GM19468 (cell line): ENCODE data around the gene CEP89.
"Not testable (repeated sequence)": the region's sequence is repeated elsewhere in the genome, so short reads cannot be mapped to it uniquely, and the experiment has no call there.

ENCODE experiments used
- ATAC-seq: cut with Tn5 transposase; IDR thresholded peaks from one replicate; pipeline ENCODE4 v1.9.1; 2021; ENCODE audit warnings: mild to moderate bottlenecking, moderate library complexity, moderate number of reproducible peaks; ENCODE audit not compliant: unreplicated experiment; ENCODE audit errors: extremely low read depth

Gene CEP89

DNA sequence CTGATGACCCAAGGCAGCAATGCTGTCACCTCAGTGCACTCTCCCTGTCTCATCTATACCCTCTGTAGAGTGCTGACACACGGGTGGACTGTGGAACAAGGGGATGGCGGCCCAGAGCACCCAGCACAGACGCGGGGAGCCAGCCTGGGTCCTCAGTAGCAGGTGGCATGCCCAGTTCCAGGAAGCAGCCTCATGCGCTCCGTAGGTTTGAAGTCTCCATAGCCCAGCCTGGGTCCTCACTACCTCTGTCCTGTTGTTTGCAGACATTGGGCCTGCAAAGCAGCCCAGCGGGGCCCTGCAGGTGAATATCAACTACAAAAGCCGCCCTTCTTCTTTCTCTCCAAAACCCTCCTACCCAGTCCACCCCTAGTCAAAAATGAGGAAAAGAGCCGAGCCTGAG is 97.2 kb downstream of the CEP89 start:
- no peak for ATAC-seq

DNA sequence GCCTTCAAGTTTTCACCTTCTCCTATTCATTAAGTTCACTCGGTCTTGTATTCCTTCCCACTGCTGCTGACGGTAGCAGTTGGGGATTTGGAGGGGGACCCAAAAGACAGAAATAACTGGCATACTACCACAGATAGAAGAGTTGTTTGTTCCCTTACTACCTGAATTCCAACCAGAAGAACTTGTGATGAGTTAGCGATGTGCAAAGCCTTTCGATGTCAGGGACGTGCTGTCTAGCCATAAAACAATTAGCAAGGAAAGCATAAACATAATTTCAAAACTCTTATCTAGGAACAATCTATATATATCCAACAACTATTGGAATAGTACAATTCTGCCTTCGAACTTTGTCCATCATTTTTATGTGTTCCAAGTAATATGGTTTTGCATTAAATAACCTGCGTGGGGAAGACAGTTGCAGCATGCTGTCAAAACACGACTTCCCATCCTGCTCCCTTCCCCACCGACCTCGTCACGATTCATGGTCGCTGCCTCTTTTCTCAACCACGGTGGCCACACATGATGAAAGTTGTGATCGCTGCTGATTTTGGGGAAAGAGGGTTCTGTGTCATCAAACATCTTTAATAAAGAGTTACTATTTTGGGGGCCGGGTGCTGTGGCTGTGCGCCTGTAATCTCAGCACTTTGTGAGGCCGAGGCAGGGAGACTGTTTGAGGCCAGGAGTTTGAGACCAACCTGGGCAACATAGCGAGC is 98.4 kb downstream of the CEP89 start:
- ATAC-seq = no peak

DNA sequence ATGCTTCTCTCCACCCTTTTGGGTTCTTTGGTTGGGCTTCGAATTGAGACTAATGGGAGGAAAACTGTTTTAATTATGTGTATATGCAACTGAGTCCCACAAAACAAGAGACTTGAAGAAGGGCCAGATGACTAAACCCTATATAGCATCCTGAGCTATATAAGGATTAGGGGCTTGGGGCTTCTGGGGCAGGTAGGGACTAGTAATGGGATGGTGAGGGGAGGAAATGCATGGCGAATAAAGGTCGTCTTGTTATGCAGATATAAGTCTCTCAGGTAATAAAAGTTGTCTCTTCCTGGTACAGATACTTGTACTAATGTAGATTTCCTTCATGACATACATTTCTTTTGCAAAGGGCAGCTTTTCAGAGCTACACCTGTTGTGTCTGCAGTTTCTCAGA is 99.4 kb downstream of the CEP89 start:
- no peak for ATAC-seq

DNA sequence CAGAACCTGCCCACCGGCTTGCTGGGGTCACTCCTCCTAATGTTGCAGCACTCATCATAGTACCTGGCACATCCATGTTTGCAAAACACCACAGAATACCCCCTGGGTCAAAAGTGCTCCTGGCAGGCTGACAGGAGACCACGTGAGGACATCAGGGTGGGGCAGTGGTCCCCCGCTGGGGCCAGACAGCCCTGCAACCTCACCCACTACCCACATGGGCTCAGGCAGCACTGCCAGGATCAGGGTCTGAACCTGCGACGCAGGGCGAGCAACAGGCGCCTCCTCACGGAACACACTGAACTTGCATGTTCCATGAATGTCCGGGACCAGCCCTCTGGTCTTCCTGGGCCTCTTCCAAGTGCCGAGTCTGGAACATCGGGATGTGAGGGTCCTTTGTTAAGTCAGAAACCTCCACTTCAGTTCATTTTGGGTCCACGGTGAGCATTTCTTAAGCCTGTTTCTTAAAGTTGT is 100.7 kb downstream of the CEP89 start:
- ATAC-seq = no peak

DNA sequence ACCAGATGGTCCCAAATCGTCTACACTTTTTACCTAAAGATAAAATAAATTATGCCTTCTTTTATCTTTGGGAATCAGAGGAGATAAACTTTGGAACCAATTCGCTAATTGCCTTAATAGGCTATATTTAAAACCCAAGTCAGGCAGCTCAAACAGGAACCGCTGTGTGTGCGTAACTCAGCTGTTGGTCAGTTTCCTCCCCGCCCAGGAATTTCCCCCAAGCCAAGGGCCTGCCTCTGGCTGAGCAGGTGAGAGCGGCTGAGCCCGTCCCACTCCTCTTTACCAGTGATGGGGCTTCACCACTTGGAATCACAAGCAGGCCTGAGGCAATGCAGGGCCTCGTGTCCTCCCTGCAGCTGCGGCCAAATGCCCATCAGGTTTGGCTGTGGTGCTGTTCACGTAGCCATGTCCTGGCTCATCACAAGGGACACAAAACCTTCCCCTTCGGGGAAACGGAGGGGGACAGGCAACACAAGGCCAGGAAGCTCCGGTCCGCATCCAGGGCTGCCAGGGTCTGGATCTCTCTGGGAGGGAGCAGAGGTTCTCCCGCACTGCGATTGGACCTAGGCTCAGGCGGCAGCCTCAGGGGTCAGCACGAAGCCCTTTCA is 101.7 kb downstream of the CEP89 start:
- no peak for ATAC-seq

DNA sequence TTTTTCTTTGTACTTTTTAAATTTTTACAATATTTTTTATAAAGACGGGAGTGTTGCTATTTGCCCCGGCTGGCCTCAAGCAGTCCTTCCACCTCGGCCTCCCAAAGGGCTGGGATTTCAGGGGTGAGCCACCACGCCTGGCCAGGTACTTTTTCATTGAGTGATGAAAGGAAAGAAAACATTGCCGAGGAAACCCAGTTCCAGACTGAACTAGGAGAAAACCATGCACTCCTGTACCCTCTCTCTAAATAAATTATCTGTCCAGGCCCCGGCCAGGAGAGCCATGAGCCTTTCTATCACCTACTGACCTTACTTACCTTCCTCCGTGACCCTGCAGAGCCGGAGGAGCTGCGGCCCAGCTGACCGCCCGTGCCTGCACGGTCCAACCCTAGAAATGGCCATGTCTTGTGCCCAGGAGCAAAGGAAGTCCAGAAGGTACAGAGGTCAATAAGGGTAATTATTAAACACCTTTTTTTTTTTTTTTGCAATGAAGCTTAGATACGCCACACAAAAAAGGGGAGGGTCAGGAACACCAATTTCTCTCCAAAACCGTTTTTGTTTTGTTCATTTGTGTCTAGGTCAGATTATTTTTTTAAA is 102.3 kb downstream of the CEP89 start, which contains the start of gene SLC7A9:
Gene SLC7A9, minus strand, starts transcription at position 399 of the 597 bp plus-strand sequence. CDS start 1,233 bp downstream, outside the sequence.
- ATAC-seq = no peak

DNA sequence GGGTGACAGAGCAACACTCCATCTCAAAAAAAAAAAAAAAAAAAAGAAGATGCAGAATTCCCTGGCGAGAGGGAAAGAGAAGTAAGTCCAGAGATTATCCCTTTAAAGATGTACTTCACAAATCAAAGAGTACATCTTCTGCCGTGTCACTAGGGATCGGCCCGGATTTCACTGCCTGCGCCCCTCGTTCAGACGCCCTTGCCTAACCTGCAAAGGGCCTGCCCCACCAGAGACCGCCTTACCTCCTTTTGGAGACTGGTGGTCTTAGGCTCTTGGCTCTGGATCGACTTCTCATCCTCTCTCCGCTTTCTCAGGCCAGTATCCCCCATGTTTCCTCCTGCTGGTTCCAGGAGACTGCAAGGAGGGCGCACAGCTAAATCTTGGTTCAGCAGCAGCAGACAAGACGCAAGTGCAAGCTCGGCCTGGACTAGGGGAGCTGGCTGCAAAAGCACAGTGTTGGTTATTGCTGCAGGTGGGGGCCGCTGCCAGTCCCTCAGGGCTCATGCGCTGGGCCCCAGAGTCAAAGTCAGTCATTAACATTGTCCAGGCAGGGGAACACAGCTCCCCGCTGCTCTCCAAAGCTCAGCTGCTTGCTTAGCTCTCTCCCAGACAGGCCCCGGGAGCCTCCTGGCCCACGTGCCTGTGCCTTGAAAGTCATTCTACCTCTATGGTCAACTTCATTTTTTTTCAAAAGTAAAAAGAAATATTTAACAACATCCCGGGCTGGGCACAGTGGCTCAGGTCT is 103.4 kb downstream of the CEP89 start:
- ATAC-seq = no peak

DNA sequence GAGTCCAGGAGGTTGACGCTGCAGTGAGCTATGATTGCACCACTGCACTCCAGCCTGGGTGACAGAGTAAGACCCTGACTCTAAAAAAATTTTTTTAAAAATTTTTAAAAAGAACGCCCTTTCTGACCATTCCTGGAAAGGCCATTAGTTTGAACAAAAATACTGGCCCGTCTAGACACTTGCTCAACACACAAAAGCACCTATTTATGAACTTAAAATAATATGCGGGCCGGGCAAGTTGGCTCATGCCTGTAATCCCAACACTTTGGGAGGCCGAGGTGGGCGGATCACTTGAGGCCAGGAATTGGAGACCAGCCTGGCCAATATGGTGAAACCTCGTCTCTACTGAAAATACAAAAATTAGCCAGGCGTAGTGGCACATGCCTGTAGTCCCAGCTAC is 104.3 kb downstream of the CEP89 start:
- not testable (repeated sequence) for ATAC-seq

DNA sequence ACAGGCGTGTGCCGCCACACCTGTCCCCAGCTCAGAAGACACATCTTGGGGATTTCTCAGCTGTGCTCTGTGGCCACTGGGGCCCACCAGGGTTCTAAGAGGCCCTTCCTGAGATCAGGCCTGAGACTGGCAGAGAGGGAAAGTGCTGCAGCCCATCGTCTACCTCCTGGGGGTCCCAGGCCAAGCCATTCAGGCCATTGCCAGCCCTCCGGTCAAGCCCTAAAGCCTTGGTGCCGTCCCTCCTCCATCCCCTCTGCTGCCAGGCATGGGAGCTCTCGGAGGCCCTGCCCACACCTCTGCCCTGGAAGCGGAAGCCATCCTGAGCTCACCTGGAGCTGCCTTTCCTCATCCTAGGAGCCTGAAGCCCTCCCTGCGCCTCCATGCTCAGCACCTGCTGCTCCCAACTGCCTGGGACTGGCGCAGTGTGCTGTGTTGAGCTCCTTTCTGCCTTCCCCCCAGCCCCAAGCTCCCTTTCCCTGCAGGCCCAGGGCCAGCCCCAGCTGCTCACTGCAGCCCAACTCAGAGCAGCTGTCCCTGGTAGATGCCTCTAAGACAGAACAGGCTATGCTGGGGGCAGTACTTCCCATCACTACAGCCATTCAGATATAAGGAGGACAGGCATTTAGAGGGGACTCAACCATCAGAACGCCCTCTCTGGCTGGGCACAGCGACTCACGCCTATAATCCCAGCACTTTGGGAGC is 105.0 kb downstream of the CEP89 start:
- no peak for ATAC-seq

DNA sequence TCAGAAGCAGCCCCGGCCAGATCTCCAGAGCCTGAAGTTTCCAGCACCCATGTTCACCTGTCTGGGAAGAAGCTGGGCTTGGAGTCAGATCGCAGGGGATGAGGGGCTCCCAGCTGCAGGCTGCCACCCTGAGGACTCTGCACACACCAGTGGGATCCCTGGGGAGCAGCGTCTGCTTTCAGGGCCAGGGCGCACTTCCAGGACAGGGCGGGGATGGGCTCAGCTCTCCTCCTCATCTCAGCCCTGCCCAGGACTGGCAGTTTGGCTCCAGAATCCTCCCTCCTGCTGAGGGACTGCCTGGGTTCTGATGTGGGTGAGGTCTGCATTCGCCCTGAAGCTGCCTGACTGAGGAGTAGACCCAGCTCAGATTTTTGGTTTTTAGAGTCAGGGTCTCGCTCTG is 105.7 kb downstream of the CEP89 start:
- ATAC-seq = no peak

DNA sequence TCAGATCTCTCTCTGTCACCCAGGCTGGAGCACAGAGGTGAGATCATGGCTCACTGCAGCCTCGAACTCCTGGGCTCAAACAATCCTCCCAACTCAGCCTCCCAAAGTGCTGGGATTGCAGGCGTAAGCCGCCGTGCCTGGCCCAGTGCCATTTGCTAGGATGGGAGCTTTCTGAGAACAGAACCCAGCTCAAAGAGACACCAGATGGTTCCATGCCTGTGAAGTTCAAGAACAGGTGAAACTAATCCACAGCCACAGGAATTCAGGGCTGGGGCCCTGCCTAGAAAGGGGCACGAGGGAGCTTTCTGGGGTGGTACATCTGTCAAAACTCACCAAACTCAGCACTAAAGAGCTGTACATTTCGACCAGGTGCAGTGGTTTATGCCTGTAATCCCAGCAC is 106.4 kb downstream of the CEP89 start:
- no peak for ATAC-seq

DNA sequence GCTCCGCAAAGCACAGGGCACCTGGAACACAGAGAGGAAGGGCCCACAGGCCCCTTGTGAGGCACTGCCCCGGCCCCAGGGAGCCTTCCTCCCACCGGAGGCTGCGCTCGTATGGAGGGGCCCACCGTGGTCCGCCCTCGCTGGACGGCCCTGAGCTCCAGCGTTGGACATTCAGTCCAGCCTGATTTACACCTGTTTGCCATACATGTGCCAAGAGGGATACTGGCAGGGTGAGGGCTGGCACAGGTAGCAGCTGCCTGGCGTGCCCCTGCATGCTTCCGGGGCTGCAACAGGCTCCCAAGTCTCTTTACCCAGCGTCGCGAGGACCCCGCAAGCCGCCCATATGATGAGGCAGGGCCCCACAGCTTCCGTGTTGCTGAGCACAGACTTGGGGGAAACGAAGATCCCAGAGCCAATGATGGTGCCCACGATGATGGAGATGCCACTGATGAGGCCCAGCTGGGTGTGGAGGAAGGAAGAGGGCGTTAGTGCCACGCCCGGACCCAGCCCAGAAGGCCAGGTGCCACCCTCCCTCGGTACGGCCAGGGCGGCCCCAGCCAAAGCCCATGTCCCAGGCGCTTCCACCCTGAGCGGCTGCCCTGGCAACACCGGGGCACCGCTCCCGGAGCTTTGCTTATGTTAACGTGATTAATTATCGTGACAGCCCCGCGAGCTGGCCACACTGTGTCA is 107.3 kb downstream of the CEP89 start:
- no peak for ATAC-seq

DNA sequence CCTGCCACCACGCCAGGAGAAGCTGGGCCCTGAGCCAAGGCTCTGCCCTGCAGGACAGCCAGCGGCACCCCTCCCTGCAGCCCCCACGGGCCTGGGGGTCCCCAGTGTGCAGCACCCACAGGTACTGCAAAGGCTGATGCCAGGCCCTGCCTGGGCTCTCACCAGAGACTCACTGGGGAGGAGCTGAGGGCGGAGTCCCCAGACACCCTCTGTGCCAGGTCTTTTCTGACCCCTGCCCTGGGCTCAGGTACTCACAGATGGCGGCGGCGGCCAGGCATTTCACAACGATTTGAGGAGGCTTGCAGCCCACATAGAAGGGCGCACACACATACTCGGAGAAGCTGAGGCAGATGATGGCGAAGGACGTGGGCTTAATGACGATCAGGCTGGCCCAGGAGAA is 107.9 kb downstream of the CEP89 start:
- no peak for ATAC-seq

DNA sequence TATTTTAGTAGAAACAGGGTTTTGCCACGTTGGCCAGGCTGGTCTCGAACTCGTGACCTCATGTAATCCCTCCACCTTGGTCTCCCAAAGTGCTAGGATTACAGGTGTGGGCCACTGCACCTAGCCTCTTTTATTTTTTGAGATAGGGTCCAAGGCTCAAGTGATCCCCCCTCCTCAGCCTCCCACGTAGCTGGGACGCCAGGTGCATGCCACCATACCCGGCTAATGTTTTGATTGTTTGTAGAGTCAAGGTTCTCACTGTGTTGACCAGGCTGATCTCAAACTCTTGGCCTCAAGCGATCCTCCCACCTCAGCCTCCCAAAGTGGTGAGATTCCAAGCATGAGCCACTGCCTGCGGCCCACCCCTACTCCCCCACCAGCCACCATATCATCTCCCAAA is 108.5 kb downstream of the CEP89 start:
- no peak for ATAC-seq

DNA sequence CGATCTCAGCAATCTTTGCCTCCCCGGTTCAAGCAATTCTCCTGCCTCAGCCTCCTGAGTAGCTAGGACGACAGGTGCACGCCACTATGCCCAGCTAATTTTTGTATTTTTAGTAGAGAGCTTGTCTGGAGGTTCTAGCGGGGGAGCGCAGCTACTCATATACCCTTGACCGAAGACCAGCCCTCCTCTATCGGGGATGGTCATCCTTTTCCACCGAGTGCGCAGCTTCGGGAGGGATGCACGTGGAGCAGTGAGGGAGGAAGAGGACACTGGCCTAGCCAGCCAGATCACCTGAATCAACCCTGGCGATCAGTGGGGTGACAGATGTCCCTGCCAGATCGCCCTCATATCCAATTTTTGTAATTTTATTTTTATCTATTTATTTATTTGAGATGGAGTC is 109.0 kb downstream of the CEP89 start:
- no peak for ATAC-seq

DNA sequence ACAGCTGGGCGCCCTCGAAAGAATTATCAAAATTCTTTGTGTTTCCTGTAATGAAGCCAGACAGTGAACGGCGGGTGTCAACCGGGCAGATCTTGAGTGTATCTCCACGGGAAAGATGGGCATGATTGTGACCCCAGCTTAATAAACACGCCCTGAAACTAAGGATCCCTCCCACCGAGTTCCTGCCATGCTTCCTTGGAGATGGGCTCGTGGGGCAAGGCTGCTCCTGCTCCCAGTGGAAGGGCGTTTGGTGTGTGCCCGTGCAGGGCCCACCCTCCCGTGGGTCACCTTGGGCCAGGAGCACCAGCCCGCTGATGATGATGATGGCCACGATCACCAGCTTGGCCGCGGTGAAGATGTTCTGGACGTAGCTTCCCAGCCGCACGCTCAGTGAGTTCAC is 109.6 kb downstream of the CEP89 start:
- no peak for ATAC-seq

DNA sequence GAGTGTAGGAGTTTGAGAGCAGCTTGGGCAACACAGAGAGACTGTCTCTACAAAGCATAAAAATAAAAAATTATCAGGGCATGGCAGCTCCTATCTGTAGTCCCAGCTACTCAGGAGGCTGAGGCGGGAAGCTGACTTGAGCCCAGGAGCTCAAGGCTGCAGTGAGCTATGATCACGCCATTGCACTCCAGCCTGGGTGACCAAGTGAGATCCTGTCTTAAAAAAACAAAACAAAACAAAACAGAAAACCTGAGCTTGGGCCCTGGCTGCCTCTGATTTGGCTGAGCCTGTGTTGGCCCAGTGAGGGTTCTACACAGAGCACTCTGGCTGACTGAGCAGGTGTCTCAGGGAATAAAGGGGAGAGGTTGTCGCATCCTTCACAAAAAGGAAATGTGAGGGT is 110.2 kb downstream of the CEP89 start:
- ATAC-seq = no peak

DNA sequence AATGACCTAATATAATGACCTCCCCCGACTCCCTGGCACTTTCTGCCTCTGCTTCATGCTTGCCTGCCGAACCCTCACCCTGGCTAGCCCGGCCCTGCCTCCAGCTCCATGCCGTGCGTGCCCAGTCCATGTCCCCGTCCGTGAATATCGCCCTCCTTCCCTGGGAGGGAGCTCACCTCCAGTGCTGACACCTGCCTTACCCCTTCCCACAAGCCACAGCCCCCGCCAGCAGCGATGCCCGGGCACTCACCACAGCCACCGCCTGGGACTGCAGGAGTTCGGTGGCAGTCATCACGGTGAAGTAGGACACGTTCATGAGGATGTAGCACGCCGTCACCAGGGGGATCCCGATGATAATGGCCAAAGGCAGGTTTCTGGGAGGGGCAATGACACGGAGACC is 112.2 kb downstream of the CEP89 start:
- no peak for ATAC-seq

DNA sequence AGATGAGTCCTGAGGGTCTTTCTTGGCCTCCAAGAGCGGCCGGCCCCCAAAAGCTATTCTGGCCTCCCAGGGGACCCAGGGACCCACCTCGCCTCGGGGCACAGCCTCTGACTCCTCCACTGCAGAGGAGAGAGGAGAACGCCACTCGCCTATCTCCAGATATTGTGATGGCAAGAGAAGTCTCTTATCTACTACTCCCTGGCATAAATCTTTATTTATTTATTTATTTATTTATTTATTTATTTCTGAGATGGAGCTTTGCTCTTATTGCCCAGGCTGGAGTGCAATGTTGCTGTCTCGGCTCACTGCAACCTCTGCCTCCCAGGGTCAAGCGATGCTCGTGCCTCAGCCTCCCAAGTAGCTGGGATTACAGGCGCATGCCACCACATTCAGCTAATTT is 113.2 kb downstream of the CEP89 start:
- ATAC-seq = no peak

DNA sequence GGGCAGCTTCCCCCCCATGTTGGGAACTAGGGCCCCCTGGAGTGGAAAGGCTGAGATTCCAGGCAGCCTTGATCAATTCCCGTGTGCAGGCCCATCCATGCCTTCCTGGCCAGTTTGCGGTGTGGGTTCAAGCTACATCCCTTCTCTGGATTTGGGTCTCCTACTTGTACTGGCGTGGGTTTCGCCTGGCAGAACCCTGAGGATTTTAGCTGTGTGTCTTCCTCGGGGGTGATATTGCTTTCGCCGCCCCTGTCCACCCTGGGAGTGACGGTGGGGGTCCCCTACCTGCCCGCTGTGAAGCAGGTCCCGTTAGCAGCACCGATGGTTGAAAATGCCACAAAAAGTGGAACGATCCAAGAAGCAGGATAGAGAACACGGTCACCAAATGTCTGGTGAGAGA is 113.6 kb downstream of the CEP89 start:
- no peak for ATAC-seq
